IMR-90 (cell line): ENCODE data around the gene CHTF8. TPM values are rescaled to one million over a fixed set of nuclear protein-coding genes. Genes with fewer than 3 reads are reported as not detected.

Source experiments
- ATAC-seq: fragments of 200-7000 bp; cut with Tn5 transposase; 2 replicates; pipeline ENCODE4 v1.9.1; 2020; ENCODE audit warnings: low read depth, mild to moderate bottlenecking, moderate library complexity
- BruUV-seq: library from RNA; stranded (reverse); fragments of 400-500 nt; replicated peaks from 2 replicates; lab custom pipeline; 2021; lab: Mats Ljungman, UMichigan
- CTCF ChIA-PET: fragments of 300-600 bp; formaldehyde crosslinking; extraction: SDS; loops from one replicate; lab custom pipeline; 2021; ENCODE audit warnings: antibody characterized with exemption; lab: Yijun Ruan, JAX
- POLR2A ChIA-PET: fragments of 300-600 bp; sonication (Branson Sonifier 250); formaldehyde crosslinking; loops from one replicate; lab custom pipeline; 2022; ENCODE audit warnings: antibody characterized with exemption; ENCODE audit not compliant: unreplicated experiment; lab: Charles Lee
- DNase-seq: peaks from one replicate; pipeline ENCODE4 v3.0.0; 2013
- H2AFZ ChIP-seq: replicated peaks from 2 replicates; pipeline ENCODE3; 2013; ENCODE audit warnings: low read length, mild to moderate bottlenecking; ENCODE audit not compliant: poor library complexity
- H2AK5ac ChIP-seq: 2 replicates; pipeline ENCODE4 v1.6.1; 2013; ENCODE audit warnings: low read depth, low read length, inconsistent platforms
- H2AK9ac ChIP-seq: replicated peaks from 2 replicates; pipeline ENCODE3; 2013; ENCODE audit warnings: mild to moderate bottlenecking, low read depth, low read length, moderate library complexity; ENCODE audit not compliant: poor library complexity
- H2BK120ac ChIP-seq: 2 replicates; pipeline ENCODE4 v1.6.1; 2013; ENCODE audit warnings: low read depth, low read length, inconsistent platforms
- H2BK15ac ChIP-seq: 3 replicates; pipeline ENCODE4 v1.6.1; 2013; ENCODE audit warnings: low read depth, low read length, inconsistent platforms
- H2BK20ac ChIP-seq: 2 replicates; pipeline ENCODE4 v1.6.1; 2013; ENCODE audit warnings: low read depth, mild to moderate bottlenecking, inconsistent platforms, low read length, moderate library complexity
- H2BK5ac ChIP-seq: 2 replicates; pipeline ENCODE4 v1.6.1; 2013; ENCODE audit warnings: mild to moderate bottlenecking, low read depth, low read length, inconsistent platforms; ENCODE audit not compliant: poor library complexity, severe bottlenecking
- H3K14ac ChIP-seq: replicated peaks from 2 replicates; pipeline ENCODE4 v1.6.1; 2013; ENCODE audit warnings: low read depth, low read length, inconsistent platforms
- H3K18ac ChIP-seq: 2 replicates; pipeline ENCODE4 v1.6.1; 2013; ENCODE audit warnings: low read depth, low read length, control low read depth
- H3K23ac ChIP-seq: 2 replicates; pipeline ENCODE4 v1.6.1; 2013; ENCODE audit warnings: low read depth, low read length, inconsistent platforms
- H3K27ac ChIP-seq: 2 replicates; pipeline ENCODE4 v1.5.1; 2013; ENCODE audit warnings: mild to moderate bottlenecking, control low read depth, low read length; ENCODE audit not compliant: insufficient read depth
- H3K27me3 ChIP-seq: 2 replicates; pipeline ENCODE4 v1.6.1; 2013; ENCODE audit warnings: low read length; ENCODE audit not compliant: control insufficient read depth, insufficient read depth
- H3K36me3 ChIP-seq: 2 replicates; pipeline ENCODE4 v1.6.1; 2013; ENCODE audit warnings: low read length, mixed read lengths; ENCODE audit not compliant: control insufficient read depth, insufficient read depth
- H3K4ac ChIP-seq: 2 replicates; pipeline ENCODE4 v1.6.1; 2013; ENCODE audit warnings: low read depth, low read length, inconsistent platforms
- H3K4me1 ChIP-seq: 2 replicates; pipeline ENCODE4 v1.6.1; 2013; ENCODE audit warnings: low read length, mixed read lengths; ENCODE audit not compliant: control insufficient read depth, insufficient read depth
- H3K4me2 ChIP-seq: 2 replicates; pipeline ENCODE4 v1.6.1; 2013; ENCODE audit warnings: low read depth, mild to moderate bottlenecking, control low read depth, low read length, moderate library complexity
- H3K4me3 ChIP-seq: 2 replicates; pipeline ENCODE4 v1.5.1; 2013; ENCODE audit warnings: low read depth, mild to moderate bottlenecking, control low read depth, low read length, moderate library complexity; ENCODE audit not compliant: insufficient read depth
- H3K56ac ChIP-seq: 2 replicates; pipeline ENCODE4 v1.6.1; 2013; ENCODE audit warnings: low read length, inconsistent platforms; ENCODE audit not compliant: insufficient read depth; ENCODE audit errors: extremely low read depth
- H3K79me1 ChIP-seq, 2 experiments: 2 replicates each; pipeline ENCODE4 v1.6.1; 2013; ENCODE audit warnings: low read length in 2 of 2, inconsistent platforms in 1 of 2, low read depth in 1 of 2
- H3K9ac ChIP-seq: 2 replicates; pipeline ENCODE4 v1.6.1; 2013; ENCODE audit warnings: low read depth, low read length, control low read depth
- H3K9me1 ChIP-seq: 2 replicates; pipeline ENCODE4 v1.6.1; 2013; ENCODE audit warnings: low read length, inconsistent platforms; ENCODE audit not compliant: insufficient read depth
- H3K9me3 ChIP-seq: 2 replicates; pipeline ENCODE4 v1.6.1; 2013; ENCODE audit warnings: low read length; ENCODE audit not compliant: control insufficient read depth, insufficient read depth
- H4K20me1 ChIP-seq: 2 replicates; pipeline ENCODE4 v1.6.1; 2013; ENCODE audit warnings: low read length, inconsistent platforms; ENCODE audit not compliant: insufficient read depth
- H4K5ac ChIP-seq: 2 replicates; pipeline ENCODE4 v1.6.1; 2013; ENCODE audit warnings: mild to moderate bottlenecking, low read depth, low read length, control low read depth
- H4K8ac ChIP-seq, 2 experiments: 2 replicates each; pipeline ENCODE4 v1.6.1; 2013; ENCODE audit warnings: low read depth in 2 of 2, low read length in 2 of 2, control low read depth in 1 of 2, inconsistent platforms in 1 of 2
- H4K91ac ChIP-seq: 2 replicates; pipeline ENCODE4 v1.6.1; 2013; ENCODE audit warnings: low read depth, low read length, inconsistent platforms; ENCODE audit not compliant: insufficient read depth
- CEBPB ChIP-seq: IDR thresholded peaks from 2 replicates; pipeline ENCODE4 v1.6.1; 2012; ENCODE audit warnings: low read depth, low read length, improper control_type of control experiment
- FOS ChIP-seq: fragments of 150-350 bp; IDR thresholded peaks from 2 replicates; pipeline ENCODE4 v1.6.1; 2016; ENCODE audit warnings: low read depth, low read length
- RFX5 ChIP-seq: IDR thresholded peaks from 2 replicates; pipeline ENCODE4 v1.8.0; 2012; ENCODE audit warnings: low read depth, mild to moderate bottlenecking, low read length, moderate library complexity
- WGBS, 2 experiments: methylation state at CpG; one replicate each; pipeline versions ENCODE4 v1.1.5 to v1.1.7; 2013; ENCODE audit warnings: missing lambda C conversion rate in 2 of 2; ENCODE audit not compliant: insufficient read length in 1 of 2; ENCODE audit errors: extremely low coverage in 2 of 2; 5-methylcytosine and 5-hydroxymethylcytosine counted together
- dilution Hi-C: fragments of 300-500 bp; cut with HindIII; formaldehyde crosslinking; loops from one replicate; pipeline ENCODE4 v1.14.3; 2018; ENCODE audit warnings: low sequenced_read_pairs; ENCODE audit not compliant: unreplicated experiment
- in situ Hi-C: fragments of 300-500 bp; cut with MboI; formaldehyde crosslinking; loops from 3 replicates; pipeline ENCODE4 v1.14.3; 2019; ENCODE audit warnings: low sequenced_read_pairs, inconsistent platforms, mixed read lengths
- intact Hi-C: fragments of 100-400 bp; cut with micrococcal nuclease; formaldehyde crosslinking; loops from 2 replicates; pipeline ENCODE4 v1.10.0; 2022
- polyA plus RNA-seq, 3 experiments: library from polyadenylated mRNA; depleted of rRNA; stranded (reverse); fragments of >200 nt; gene quantifications; 2 replicates each; pipeline ENCODE4 v1.2.3, GENCODE V29; 2012; ENCODE audit warnings: low replicate concordance in 1 of 3
- total RNA-seq: library from RNA; depleted of rRNA; stranded (reverse); fragments of >200 nt; gene quantifications from 2 replicates; pipeline ENCODE4 v1.2.3, GENCODE V29; 2012
- TF ChIP-seq, protein P1 (sequence below): fragments of 150-350 bp; IDR thresholded peaks from 2 replicates; pipeline ENCODE4 v1.6.1; 2017; ENCODE audit warnings: mild to moderate bottlenecking, antibody characterized with exemption, low read length, low read depth

Gene CHTF8
- total and polyA plus RNA-seq, 2 of the 4 experiments (the other 2 are of a cell fraction) = 47.1 to 122 TPM

DNA sequence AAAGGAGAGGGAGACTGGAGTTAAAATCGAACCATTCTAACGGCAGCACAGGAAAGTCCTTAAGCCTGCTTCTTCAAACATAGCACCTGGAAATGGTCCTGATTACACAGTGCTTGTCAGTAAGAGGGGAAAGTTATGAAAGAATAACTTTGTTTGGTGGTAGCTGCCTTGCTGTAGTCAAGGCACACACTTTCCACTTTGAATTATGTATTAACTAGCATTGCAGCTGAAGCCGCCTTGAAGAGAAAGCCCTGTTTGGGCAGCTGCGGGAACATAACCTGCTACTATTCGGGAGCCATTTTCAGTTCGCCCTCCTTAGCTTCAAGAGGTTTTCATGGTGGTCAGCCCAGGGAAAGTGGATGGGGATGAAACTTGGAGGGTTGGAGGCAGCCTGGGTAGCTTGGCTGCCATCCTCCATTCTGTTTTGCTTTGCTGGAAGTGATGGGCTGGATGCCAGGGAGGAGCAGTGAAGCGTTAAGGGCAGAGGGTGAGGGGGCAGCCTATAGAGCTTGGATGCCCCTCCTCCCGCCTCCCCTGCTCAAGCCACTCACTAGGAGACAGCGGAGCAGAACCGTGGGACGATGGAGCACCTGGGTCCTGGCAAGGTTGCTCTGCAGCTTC is 32.2 kb downstream of the CHTF8 start:
- Histone ChIP-seq H4K8ac (no peak overlapping the region), H3K4me3 (no peak overlapping the region), H3K27ac (no peak overlapping the region), H3K9me3 (no peaks in the 10 kb centered on the region), H3K27me3 (no peaks in the 10 kb centered on the region), H3K14ac (no peak overlapping the region), H2AK5ac (no peak overlapping the region), H2AFZ (no peak overlapping the region), H3K18ac (no peak overlapping the region), H2AK9ac (no peak overlapping the region), H2BK15ac (no peak overlapping the region), H3K4me2 (no peak overlapping the region), H4K20me1 (no peaks in the 10 kb centered on the region), H4K5ac (no peak overlapping the region), H4K91ac (no peak overlapping the region), H2BK5ac (no peak overlapping the region), H3K23ac (no peak overlapping the region), H3K36me3 (no peaks in the 10 kb centered on the region), H3K79me1 (no peaks in the 10 kb centered on the region), H3K9me1 (peaks cover 3% of the 10 kb centered on the region), H2BK120ac (no peak overlapping the region), H3K4me1 (peaks cover 4% of the 10 kb centered on the region; the same call in 1 of the 2 replicates), H3K9ac (no peak overlapping the region), H3K56ac (no peak overlapping the region), H2BK20ac (no peak overlapping the region), H3K4ac (no peak overlapping the region)
- intact Hi-C loops (no loop called here), dilution Hi-C loops (no loop called here), in situ Hi-C loops (no loop called here)
- ATAC-seq = no peak
- 67% methylated on average over 4 of the region's 11 CpGs; no CpG with 5 or more reads in 1 of the 2 experiments for WGBS, 2 experiments
- CTCF ChIA-PET = no interaction called here
- TF ChIP-seq FOS (no peak), RFX5 (no peak), CEBPB (no peak)
- TF ChIP-seq, protein P1, sequence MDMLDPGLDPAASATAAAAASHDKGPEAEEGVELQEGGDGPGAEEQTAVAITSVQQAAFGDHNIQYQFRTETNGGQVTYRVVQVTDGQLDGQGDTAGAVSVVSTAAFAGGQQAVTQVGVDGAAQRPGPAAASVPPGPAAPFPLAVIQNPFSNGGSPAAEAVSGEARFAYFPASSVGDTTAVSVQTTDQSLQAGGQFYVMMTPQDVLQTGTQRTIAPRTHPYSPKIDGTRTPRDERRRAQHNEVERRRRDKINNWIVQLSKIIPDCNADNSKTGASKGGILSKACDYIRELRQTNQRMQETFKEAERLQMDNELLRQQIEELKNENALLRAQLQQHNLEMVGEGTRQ = no peak
- BruUV-seq = no TSS peak
- POLR2A ChIA-PET = no interaction called here
- DNase-seq = no peak
